ENCODE results near the gene WFDC5.
A peak's percentile ranks its signal among the peaks of the same experiment; 100 is the strongest.
"Not testable (repeated sequence)": the region's sequence is repeated elsewhere in the genome, so short reads cannot be mapped to it uniquely, and the experiment has no call there.

WFDC5 gene, protein sequence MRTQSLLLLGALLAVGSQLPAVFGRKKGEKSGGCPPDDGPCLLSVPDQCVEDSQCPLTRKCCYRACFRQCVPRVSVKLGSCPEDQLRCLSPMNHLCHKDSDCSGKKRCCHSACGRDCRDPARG

DNA sequence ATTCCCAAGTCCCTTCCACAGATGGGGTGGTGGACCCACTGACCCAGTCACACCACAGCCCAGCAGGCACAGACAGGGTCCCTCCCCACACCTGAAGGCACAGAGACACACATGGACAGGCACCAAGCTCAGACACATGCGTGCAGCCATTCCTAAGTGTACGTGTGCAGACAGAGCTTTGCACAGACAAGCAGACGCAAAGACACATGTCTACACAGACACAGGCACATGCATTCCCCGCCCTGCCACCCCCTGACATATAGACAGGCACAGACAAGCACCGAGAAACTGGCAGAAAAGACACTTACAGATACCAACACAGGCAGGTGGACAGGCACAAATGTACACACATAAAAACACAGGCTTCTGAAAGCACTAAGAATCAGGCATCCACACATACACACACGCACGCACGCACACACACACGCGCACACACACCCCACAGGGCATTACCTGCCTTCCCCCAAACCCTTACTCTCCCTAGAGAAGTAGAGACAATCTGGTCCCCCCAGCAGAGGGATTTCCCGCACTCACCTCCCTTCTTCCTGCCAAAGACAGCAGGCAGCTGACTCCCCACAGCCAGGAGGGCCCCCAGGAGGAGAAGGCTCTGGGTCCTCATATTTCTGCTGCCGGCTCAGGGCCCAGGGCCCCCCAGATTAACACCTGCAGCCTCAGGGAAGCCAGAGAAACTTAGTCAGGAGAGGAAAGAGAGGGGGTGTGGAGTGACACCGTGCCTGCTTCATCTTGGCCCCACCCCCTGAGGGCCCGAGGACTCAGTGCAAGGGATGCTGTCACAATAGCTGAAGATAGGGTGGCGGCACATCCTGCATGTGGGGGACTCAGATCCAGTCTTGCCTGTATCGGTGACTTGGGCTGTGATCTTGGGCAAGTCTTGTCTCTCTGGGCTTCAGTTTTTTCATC lies at the start of gene WFDC5:
Gene WFDC5 (minus strand): TSS at position 710 of the 921 bp plus-strand sequence. CDS start 91 bp downstream, at position 619.
- DNase-seq (ENCODE audit: low read depth) = no peak

DNA sequence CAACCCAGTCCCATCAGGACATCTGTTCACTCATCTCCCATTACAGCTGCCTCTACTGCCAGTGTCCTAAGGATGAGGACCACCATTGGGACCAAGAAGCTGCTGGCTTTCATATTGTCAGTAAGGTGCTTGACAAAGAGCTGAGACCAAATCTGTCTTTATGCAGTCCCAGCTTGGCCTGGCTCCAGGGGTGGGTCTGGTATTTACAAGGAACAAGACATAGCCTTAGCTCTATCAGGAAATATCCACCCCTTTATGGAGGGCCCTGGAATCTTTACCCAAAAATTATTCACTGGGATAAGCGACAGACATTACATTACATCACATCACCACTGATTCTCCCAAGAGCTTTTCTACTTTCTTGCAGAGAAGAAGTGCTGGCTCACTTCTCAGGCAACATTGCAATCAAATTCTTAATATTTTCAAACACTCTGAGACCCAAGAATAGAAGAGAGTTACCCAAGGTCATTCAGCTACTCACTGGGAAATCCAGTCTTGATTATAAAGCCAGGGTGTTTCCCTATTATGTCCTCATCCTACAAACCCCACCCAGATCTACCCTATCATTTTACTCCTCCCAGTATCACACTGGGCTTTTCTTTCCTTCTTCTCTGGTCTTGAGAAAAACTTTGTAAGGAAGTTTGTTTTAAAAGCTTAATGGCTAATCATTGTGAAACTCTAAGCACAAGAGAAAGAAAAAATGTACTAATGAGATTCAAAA lies 48.3 kb upstream of the WFDC5 start:
- no peak for DNase-seq (ENCODE audit: low read depth)

- no peak for DNase-seq (ENCODE audit: low read depth)
These were observed 43.0 kb upstream of the WFDC5 start for GRCh38 chr20:45157962-45158361.

DNA sequence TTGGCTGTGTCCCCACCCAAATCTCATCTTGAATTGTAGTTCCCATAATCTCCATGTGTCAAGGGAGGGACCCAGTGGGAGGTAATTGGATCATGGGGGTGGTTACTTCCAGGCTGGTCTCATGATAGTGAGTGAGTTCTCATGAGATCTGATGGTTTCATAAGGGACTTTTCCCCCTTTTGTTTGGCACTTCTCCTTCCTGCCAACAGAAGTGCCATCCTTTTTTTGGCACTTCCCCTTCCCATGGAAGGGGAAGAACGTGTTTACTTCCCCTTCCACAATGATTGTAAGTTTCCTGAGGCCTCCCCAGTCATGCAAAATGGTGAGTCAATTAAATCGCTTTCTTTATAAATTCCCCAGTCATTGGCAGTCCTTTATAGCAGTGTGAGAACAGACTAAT lies 41.7 kb upstream of the WFDC5 start:
- DNase-seq (ENCODE audit: low read depth) = no peak

- not testable (repeated sequence) for DNase-seq (ENCODE audit: low read depth)
These were observed 39.8 kb upstream of the WFDC5 start for GRCh38 chr20:45154794-45155193.

DNA sequence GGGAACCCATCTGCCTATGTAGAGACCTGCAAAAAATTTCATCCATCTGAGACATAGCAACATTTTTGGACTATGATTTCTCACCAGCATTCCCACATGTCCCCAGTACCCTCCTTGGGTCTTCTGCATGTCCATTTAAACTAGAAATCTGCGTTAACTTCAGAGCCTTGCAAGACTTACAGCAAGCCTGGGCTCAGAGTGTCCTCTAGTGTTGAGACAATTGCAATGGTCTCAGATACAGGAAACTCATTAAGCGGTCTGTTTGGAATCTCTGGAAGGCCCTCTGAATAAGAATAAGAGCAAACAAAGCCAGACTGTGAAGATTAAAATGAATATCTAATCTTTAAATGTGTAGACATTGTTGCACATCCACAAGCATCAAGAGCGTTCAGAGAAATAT lies 39.2 kb upstream of the WFDC5 start:
- no peak for DNase-seq (ENCODE audit: low read depth)

- DNase-seq (ENCODE audit: low read depth) = no peak
These were observed 38.8 kb upstream of the WFDC5 start for GRCh38 chr20:45153752-45154151.

- no peak for DNase-seq (ENCODE audit: low read depth)
These were observed 38.2 kb upstream of the WFDC5 start for GRCh38 chr20:45153147-45153546.

- no peak for DNase-seq (ENCODE audit: low read depth)
These were observed 37.4 kb upstream of the WFDC5 start for GRCh38 chr20:45152405-45152804.

DNA sequence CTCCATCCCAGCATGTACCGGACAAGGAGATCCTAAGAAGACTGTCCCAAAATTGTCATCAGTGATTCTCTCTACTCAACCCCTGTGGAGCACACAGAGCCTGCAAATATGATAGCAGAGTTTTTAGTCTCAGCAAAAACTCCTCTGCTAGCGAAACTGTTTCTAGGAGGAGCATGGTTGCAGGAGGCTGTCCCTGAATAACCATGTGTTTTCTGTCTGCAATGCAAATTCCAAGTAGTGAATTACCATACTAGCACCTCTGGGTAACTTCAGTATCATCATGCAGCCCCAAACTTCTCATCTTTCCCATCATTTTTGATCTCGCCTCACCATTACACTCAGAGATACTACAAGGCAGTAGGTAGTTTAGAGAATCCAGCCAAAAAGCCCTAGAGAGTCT lies 34.1 kb upstream of the WFDC5 start:
- no peak for DNase-seq (ENCODE audit: low read depth)

DNA sequence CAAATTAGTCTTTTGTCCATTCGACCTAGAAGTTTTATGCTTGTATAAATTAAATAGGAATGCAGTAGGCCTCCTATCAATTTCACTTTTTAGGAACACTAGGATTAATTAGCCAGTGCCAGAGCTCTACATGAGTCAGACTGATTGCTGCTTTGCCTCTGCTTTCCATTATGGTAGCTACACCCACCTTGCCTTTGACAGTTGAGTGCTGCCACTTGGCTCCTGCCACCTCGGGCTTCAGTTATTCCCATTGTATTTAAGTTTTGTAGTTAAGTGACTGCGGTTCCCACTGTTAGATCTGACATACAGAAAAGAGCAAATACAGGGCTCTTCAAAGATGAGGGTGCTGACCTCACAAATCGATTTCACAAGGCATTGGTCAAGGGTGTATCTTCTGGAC lies 25.9 kb upstream of the WFDC5 start:
- DNase-seq (ENCODE audit: low read depth) = no peak

DNA sequence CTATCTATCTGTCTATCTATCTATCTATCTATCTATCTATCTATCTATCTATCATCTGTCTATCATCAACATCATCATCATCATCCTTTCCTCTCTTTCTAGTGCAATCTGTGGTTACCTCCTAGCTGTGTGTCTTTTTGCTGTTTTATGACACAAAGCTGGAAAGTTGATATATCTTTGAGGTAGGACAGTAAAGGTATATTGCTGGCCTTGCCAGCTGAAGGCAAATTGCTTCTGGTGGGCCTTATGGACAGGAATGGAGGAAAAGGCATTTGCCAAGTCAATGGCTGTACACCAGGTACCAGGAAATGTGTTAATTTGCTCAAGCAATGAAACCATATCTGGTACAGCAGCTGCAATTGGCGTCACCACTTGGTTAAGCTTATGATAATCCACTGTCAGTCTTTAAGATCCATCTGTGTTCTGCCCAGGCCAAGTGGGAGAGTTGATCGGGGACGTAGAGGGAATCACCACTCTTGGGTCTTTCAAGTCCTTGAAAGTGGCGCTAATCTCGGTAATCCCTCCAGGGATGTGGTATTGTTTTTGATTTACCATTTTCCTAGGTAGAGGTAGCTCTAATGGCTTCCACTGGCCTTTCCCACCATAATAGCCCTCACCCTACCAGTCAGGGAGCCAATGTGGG lies 24.9 kb upstream of the WFDC5 start:
- DNase-seq (ENCODE audit: low read depth) = not testable (repeated sequence)

- peak; percentile 51 for DNase-seq (ENCODE audit: low read depth)
These were observed 23.8 kb upstream of the WFDC5 start for GRCh38 chr20:45138561-45139300.

DNA sequence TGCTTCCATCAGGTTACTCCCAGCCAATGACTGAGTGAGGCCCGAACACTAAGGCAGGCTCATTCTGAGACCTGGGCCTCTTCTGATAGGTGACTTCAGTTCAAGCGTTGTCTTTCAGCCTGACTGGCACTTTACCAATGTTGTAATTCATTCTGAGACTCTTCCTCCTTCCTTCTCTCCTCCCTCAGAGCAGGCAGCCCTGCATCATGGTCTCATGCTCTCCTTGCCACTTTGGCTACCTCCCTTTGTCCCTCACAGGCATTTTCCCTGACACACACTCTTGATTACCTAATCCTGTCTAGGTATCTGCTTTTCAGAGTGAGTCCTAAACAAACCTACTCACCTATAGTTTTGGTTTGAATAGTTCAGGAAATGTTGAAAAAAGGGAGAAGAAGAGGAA lies 21.9 kb upstream of the WFDC5 start:
- DNase-seq (ENCODE audit: low read depth) = no peak

DNA sequence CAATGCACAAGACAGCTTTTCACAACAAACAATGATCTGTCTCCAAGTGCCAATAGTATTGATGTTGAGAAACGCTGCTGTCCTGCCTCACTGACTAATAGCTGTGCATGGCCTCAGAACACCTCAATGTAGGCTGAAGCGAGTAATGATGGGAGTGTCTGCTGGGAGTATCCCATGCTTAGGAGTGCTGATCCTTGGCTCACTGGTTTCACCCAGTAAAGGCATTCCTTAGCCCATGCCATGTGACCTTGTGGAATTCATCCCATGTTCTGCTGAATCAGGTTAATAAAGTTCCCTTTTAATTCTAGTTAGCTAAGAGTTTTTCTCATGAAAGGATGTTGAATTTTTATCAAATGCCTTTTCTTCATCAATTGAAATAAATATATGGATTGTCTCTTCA lies 13.1 kb upstream of the WFDC5 start:
- DNase-seq (ENCODE audit: low read depth) = no peak

DNA sequence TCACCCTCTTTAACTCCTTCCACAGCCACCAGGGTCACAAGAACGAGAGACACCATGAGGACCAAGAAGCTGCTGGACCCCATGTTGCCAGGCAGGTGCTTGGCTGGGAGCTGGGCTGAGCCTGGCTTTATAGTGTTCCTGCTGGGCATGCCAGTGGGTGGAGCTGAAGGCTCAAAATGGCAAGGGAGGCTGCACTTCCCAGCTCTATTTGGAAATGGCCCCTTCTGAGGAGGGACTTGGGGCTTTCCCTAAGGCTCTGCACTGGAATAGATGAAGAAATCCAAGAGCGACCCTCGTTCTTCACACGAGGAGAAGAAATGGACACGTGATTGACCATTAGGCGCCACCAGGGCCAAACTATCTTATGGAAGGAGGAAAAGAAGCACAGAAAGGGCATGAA lies 9.4 kb upstream of the WFDC5 start, which contains the start of gene WFDC12:
Gene WFDC12 (minus strand): TSS at position 101 of the 400 bp plus-strand sequence. CDS start 18 bp downstream, at position 83.
- no peak for DNase-seq (ENCODE audit: low read depth)

- no peak for DNase-seq (ENCODE audit: low read depth)
These were observed 6.4 kb upstream of the WFDC5 start for GRCh38 chr20:45121388-45121787.

DNA sequence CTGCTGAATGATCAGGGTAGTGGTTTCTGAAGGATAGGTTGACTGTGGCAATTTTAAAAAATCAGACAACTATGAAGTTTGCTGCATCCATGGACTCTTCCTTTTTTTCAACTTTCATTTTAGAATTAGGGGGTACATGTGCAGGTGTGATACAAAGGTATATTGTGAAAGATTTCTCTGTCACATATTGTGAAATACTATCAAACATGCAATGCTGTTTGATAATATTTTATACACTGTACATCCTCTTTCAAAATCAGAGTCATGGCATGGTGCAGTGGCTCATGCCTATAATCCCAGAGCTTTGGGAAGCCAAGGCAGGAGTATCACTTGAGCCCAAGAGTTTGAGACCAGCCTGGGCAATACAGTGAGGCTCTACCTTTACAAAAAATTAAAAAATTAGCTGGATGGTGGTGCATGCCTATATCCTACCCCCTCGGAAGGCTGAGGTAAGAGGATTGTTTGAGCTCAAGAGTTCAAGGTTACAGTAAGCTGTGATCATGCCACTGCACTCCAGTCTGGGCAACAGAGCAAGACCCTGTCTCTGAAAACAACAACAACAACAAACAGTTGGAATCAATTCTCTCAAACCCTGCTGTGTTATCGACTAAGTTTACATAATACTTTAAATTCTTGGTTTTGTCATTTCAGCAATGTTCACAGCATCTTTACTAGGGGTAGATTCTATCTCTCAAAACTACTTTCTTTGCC lies 4.7 kb upstream of the WFDC5 start:
- no peak for DNase-seq (ENCODE audit: low read depth)

DNA sequence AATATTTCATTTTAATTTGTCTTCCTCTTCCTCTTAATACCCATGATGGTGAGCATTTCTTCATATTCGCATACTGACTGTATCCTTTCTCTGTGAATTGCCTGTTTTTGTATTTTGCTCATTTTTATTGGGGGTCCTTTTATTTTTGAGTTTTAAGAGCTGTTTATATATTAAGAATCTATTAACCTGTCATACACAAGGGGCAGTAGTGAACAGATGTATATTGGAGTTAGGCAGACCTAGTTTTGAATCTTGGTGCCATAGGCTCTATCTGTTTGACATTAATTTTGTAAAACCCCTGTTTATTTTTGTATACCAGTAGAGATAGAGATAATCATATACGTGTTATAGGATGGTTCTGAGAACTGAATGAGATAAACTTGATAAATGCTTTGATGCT lies 3.1 kb upstream of the WFDC5 start:
- DNase-seq (ENCODE audit: low read depth) = no peak

DNA sequence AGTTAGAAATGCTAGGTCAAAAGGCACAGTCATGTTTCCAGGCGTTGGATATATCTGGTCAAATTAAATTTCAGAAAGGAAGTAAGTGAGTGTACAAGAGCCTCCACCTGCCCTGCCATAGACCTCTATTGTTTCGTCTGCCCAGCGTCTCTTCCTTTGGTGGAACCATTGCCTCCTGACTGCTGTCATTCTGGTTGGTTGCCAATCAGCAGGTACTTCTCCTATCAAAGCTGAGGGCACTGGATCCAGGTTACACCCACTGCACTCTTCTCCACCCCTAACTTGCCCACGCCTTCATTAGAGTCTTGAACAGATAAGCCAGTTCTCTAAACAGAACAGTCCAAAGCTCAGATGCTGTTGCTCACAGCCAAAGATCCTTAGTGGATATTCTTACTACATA lies 2.6 kb upstream of the WFDC5 start:
- DNase-seq (ENCODE audit: low read depth) = no peak

DNA sequence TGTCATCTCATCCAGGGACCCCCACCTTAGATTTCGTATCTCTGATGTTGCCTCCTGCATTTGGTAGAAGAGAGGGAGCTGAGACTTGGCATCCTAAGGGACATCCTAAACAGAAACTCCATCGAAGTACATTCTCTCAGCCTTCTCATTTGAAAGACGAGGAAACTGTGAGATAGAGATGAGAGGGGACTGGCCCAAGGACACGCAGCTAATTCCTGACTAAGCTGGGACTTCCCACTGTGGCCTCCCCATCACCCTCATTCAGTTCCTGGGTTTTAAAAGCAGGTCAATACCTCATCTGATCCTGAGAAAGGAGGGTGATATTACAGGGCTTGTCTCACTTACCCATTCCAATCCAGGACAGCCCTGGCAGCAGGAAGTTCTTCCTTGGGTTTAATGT lies 855 bp upstream of the WFDC5 start:
- DNase-seq (ENCODE audit: low read depth) = no peak
